GM23338 (cell line): ENCODE data around the gene PLD1.

Source experiments
- EZH2 ChIP-seq: fragments of 200-600 bp; sonication (generic); IDR thresholded peaks from one replicate; pipeline ENCODE4 v1.8.0; 2017; ENCODE audit warnings: antibody characterized with exemption, mild to moderate bottlenecking, low read depth; ENCODE audit not compliant: unreplicated experiment
- EZH2phosphoT487 ChIP-seq: fragments of 200-600 bp; sonication (generic); IDR thresholded peaks from one replicate; pipeline ENCODE4 v1.8.1; 2018; ENCODE audit warnings: antibody characterized with exemption; ENCODE audit not compliant: unreplicated experiment
- POLR2AphosphoS5 ChIP-seq: IDR thresholded peaks from 2 replicates; pipeline ENCODE4 v1.6.1; 2016; ENCODE audit warnings: antibody characterized with exemption, low read depth
- TF ChIP-seq, protein P1 (sequence below), 2 experiments: fragments of 200-600 bp in 1 of 2; sonication (generic) in 1 of 2; conservative IDR thresholded peaks; 2 replicates each; pipeline versions ENCODE4 v1.5.1 to v1.6.1; 2016 to 2017; ENCODE audit warnings: antibody characterized with exemption in 2 of 2, low read depth in 2 of 2, mild to moderate bottlenecking in 2 of 2, moderate library complexity in 1 of 2

DNA sequence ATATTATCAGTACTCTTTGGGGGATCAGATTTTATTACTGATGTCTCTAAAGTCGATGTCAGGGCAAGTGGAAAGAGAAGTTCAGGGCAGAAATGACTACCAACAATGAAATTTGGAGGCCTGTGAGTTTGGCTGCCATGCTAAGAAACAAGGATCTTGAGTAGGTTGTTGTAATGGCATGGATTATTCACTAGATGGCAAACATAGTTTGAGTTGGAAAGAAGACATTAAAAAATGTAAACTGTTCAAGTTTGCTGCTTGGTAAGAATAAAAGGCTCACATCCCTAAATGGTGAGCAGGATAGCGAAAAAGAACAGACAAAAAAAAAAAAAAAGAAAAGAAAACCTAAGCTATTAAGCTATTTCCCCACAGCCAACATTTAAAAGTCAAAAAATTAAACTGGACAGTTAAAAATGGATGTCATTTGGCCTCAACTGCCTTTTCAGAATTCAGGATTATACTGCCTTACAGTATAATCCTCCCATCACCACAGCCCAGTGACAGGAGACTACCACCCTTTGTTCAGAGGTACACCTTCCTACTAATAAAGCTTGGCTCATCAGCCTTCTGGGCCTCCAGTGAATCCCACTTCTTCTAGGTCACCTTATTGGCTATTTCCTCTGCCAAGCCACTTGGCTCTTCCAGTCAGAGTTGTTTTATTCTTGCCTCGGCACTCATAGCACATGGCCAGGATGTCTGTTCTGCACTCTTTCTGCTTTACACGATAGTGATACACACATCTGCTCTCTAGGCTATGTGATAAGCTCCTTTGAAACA is 163.7 kb downstream of the PLD1 start:
- TF ChIP-seq, protein P1, sequence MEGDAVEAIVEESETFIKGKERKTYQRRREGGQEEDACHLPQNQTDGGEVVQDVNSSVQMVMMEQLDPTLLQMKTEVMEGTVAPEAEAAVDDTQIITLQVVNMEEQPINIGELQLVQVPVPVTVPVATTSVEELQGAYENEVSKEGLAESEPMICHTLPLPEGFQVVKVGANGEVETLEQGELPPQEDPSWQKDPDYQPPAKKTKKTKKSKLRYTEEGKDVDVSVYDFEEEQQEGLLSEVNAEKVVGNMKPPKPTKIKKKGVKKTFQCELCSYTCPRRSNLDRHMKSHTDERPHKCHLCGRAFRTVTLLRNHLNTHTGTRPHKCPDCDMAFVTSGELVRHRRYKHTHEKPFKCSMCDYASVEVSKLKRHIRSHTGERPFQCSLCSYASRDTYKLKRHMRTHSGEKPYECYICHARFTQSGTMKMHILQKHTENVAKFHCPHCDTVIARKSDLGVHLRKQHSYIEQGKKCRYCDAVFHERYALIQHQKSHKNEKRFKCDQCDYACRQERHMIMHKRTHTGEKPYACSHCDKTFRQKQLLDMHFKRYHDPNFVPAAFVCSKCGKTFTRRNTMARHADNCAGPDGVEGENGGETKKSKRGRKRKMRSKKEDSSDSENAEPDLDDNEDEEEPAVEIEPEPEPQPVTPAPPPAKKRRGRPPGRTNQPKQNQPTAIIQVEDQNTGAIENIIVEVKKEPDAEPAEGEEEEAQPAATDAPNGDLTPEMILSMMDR (conservative IDR thresholded peaks at IDR 0.05; ENCODE audit: low read depth in 2 of 2), result peak; percentile 65
- TF ChIP-seq EZH2 (no peak), POLR2AphosphoS5 (no peak), EZH2phosphoT487 (no peak)
